Stomach (tissue), 9 donors: ENCODE data around the gene OR51A2. TPM values are rescaled to one million over a fixed set of nuclear protein-coding genes. Genes with fewer than 3 reads are reported as not detected.

Experiments
- DNase-seq, 2 donors: peaks; one replicate each; pipeline versions ENCODE4 v3.0.0 to v3.0.0-alpha.2; 2013 to 2019
- H3K27ac ChIP-seq, 5 donors: fragments of 200-600 bp in 4 of 5; sonication (generic) in 4 of 5; one replicate each; pipeline ENCODE4 v1.5.1; 2013 to 2019; ENCODE audit warnings: mild to moderate bottlenecking in 1 of 5, moderate library complexity in 1 of 5
- H3K27me3 ChIP-seq, 3 donors: fragments of 200-600 bp; sonication (generic); one replicate each; pipeline ENCODE4 v1.5.1; 2017 to 2019; ENCODE audit warnings: mixed run types in 1 of 3
- H3K36me3 ChIP-seq, 4 donors: fragments of 200-600 bp; sonication (generic); 1 replicate in 3 of 4; 2 replicates in 1 of 4; pipeline ENCODE4 v1.5.1; 2016 to 2019
- H3K4me1 ChIP-seq, 4 donors: fragments of 200-600 bp; sonication (generic); one replicate each; pipeline ENCODE4 v1.5.1; 2016 to 2019
- H3K4me3 ChIP-seq, 4 donors: fragments of 200-600 bp; sonication (generic) in 3 of 4; one replicate each; pipeline ENCODE4 v1.5.1; 2016 to 2019; ENCODE audit warnings: mild to moderate bottlenecking in 1 of 4
- H3K9me3 ChIP-seq, 4 donors: fragments of 200-600 bp; sonication (generic); one replicate each; pipeline ENCODE4 v1.5.1; 2016 to 2019
- EP300 ChIP-seq: sonication (generic); formaldehyde crosslinking; IDR thresholded peaks from one replicate; pipeline ENCODE4 v1.6.1; 2017; ENCODE audit warnings: antibody characterized with exemption
- POLR2A ChIP-seq, 4 donors: fragments of 450-650 bp; IDR thresholded peaks; one replicate each; pipeline ENCODE4 v1.6.1; 2016; ENCODE audit warnings: antibody characterized with exemption in 4 of 4, control low read depth in 2 of 4, mild to moderate bottlenecking in 1 of 4, moderate library complexity in 1 of 4
- POLR2AphosphoS5 ChIP-seq, 3 donors: sonication (generic); formaldehyde crosslinking; IDR thresholded peaks; one replicate each; pipeline ENCODE4 v1.6.1; 2016; ENCODE audit warnings: antibody characterized with exemption in 3 of 3
- WGBS, 5 donors: extraction: QIAGEN DNeasy Blood & Tissue Kit in 3 of 5; methylation state at CpG; one replicate each; pipeline versions ENCODE4 v1.1.5 to v1.1.7; 2013 to 2018; 5-methylcytosine and 5-hydroxymethylcytosine counted together
- intact Hi-C: fragments of 100-400 bp; cut with DNase I; formaldehyde crosslinking; loops from one replicate; pipeline ENCODE4 v1.15.1; 2023; ENCODE audit warnings: low total_unique reads
- polyA plus RNA-seq, 3 donors: library from polyadenylated mRNA; stranded (reverse); fragments of 200-250 nt; gene quantifications; one replicate each; pipeline ENCODE4 v1.2.3, GENCODE V29; 2013
- total RNA-seq, 5 donors: library from RNA; depleted of rRNA; stranded (reverse); fragments of >200 nt; gene quantifications; one replicate each; pipeline versions ENCODE4 v1.1.0 to v1.2.3, GENCODE V29; 2014 to 2016
- TF ChIP-seq, protein P1 (sequence below), 7 experiments: fragments of 450-650 bp in 4 of 7; fragments of 200-600 bp in 3 of 7; sonication (generic) in 3 of 7; IDR thresholded peaks; one replicate each; pipeline ENCODE4 v1.5.1; 2016 to 2019; ENCODE audit warnings: antibody characterized with exemption in 7 of 7, control low read depth in 2 of 7, mild to moderate bottlenecking in 1 of 7
- donor health status: healthy with polysubstance abuse.
- donor health status: Bipolar disorder and iron deficiency.
- donor health status: healthy.

Gene OR51A2
- total and polyA plus RNA-seq, 8 donors: not detected

- Histone ChIP-seq H3K27ac (no peak overlapping the region), H3K36me3 (no peaks in the 10 kb centered on the region), H3K4me3 (no peak overlapping the region), H3K4me1 (peaks cover 0 to 14% (median 4%) of the 10 kb centered on the region in 4 donors), H3K9me3 (no peaks in the 10 kb centered on the region), H3K27me3 (no peaks in the 10 kb centered on the region)
- intact Hi-C loops: no loop called here
- 31 to 52% (median 44%) methylated on average over 6 of the region's 6 CpGs for WGBS, 5 donors
- DNase-seq: peak in 1 of 2 donors; percentile 40
- TF ChIP-seq, protein P1, sequence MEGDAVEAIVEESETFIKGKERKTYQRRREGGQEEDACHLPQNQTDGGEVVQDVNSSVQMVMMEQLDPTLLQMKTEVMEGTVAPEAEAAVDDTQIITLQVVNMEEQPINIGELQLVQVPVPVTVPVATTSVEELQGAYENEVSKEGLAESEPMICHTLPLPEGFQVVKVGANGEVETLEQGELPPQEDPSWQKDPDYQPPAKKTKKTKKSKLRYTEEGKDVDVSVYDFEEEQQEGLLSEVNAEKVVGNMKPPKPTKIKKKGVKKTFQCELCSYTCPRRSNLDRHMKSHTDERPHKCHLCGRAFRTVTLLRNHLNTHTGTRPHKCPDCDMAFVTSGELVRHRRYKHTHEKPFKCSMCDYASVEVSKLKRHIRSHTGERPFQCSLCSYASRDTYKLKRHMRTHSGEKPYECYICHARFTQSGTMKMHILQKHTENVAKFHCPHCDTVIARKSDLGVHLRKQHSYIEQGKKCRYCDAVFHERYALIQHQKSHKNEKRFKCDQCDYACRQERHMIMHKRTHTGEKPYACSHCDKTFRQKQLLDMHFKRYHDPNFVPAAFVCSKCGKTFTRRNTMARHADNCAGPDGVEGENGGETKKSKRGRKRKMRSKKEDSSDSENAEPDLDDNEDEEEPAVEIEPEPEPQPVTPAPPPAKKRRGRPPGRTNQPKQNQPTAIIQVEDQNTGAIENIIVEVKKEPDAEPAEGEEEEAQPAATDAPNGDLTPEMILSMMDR (IDR thresholded peaks at IDR 0.05): no peak
- TF ChIP-seq EP300: no peak
- no peak for TF ChIP-seq POLR2AphosphoS5 (IDR thresholded peaks at IDR 0.05)
- TF ChIP-seq POLR2A (IDR thresholded peaks at IDR 0.05): no peak
Observed at GRCh38 chr11:4983841-4984240, 28.3 kb upstream of the OR51A2 start.

DNA sequence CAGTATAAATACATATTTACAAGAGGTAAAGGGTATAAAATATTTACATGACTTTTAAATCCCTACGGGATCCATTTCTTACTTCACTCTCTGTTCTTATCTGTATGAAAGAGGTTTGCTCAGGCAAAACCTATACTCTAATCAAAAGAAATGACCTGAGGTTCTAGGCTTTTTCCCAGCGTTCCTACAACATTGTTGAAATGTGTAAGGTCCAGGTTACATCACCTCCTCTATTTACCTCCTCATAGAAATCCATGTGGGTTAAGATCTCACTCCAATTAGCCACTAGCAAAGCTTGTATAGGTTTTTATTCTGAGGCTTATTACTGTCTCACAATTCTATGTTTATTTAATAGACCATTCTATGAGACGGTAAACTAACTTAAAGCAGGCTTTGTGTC, 27.2 kb upstream of the OR51A2 start:
- Histone ChIP-seq H3K27me3 (no peaks in the 10 kb centered on the region), H3K9me3 (no peaks in the 10 kb centered on the region), H3K36me3 (no peaks in the 10 kb centered on the region), H3K4me1 (peaks cover 0 to 14% (median 4%) of the 10 kb centered on the region in 4 donors), H3K27ac (no peak overlapping the region), H3K4me3 (no peak overlapping the region)
- intact Hi-C loops: no loop called here
- DNase-seq: no peak
- TF ChIP-seq EP300: no peak
- no peak for TF ChIP-seq POLR2A (IDR thresholded peaks at IDR 0.05)
- TF ChIP-seq, protein P1 (IDR thresholded peaks at IDR 0.05): no peak
- no peak for TF ChIP-seq POLR2AphosphoS5 (IDR thresholded peaks at IDR 0.05)
- WGBS, 5 donors: 32 to 48% (median 41%) methylated on average over 3 of the region's 3 CpGs

DNA sequence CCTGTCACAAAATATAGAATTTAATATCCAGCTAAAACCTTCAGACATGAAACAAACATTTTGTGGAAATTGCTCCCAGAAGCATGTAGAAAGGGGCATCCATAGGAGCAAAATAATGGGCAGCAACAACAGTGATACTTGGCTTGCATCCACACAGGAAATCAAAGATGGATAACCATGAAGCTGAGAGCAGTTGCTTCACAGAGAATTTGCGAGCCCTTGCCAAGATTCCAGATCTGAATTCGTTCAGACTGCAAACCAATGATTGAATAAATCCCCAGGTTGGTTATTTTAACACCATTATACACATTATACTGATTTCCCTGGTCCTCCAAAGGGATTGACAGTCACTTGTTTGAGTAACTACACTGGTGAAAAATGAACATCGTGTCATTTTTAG, 23.5 kb upstream of the OR51A2 start:
- no peak for TF ChIP-seq POLR2AphosphoS5 (IDR thresholded peaks at IDR 0.05)
- TF ChIP-seq POLR2A (IDR thresholded peaks at IDR 0.05): no peak
- TF ChIP-seq, protein P1 (IDR thresholded peaks at IDR 0.05): no peak
- no peak for TF ChIP-seq EP300
- WGBS, 5 donors: 45 to 62% (median 57%) methylated on average over 3 of the region's 3 CpGs

DNA sequence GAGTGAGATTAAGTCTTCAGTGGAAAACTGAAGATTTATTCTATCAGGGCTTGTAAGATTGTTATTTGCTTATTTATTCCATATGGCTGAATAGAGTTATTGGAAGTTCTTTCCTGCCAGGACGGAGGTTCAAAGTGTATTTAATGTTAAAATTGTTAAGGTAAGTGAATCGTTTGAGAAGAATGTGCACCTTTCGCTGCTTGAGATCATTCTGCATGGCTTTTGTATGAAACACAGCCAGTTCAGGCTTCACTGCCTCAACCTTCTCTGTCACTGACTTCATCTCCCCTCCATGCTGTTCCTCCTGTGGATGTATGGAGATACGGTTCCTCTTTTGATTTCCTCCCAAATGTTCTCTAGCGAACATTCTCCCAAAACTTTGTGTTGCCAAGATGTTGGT, 19.9 kb upstream of the OR51A2 start:
- no peak overlapping the region for H3K4me3 ChIP-seq
- H3K9me3 ChIP-seq: no peaks in the 10 kb centered on the region
- H3K27ac ChIP-seq: no peak overlapping the region
- DNase-seq: no peak
- WGBS, 5 donors: 82 to 89% (median 84%) methylated on average over 5 of the region's 5 CpGs
- no peaks in the 10 kb centered on the region for H3K36me3 ChIP-seq
- no peaks in the 10 kb centered on the region for H3K4me1 ChIP-seq
- no peaks in the 10 kb centered on the region for H3K27me3 ChIP-seq
- TF ChIP-seq POLR2AphosphoS5 (IDR thresholded peaks at IDR 0.05): no peak
- TF ChIP-seq, protein P1 (IDR thresholded peaks at IDR 0.05): no peak
- intact Hi-C loops: no loop called here

More for the DNA sequence above, 23.5 kb upstream of the OR51A2 start:
- Histone ChIP-seq H3K36me3 (no peaks in the 10 kb centered on the region), H3K27ac (no peak overlapping the region), H3K4me1 (peaks cover 0 to 14% (median 4%) of the 10 kb centered on the region in 4 donors), H3K27me3 (no peaks in the 10 kb centered on the region), H3K4me3 (no peak overlapping the region), H3K9me3 (no peaks in the 10 kb centered on the region)
- intact Hi-C loops: no loop called here
- DNase-seq: no peak
